ENCODE results near the gene NKD1.

NKD1 gene

DNA sequence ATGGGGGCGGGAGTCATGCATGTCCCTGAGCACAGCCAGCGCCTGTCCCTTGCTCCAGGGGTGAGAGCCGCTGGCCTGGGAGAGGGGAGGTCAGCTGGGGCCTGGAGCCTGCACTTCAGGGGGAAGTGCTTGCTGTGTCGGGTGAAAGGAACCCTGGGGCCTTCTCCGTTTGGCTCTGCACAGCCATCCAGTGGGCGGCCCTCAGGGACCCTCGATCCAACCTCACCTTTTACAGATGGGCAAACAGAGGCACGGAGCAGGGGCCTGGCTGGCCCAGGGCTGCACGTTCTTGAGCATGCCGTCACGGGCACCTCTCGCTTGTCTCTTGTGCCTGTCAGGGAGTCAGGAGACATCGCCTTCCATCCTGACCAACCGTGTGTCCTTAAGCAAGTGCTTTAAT, 131.1 kb downstream of the NKD1 start:
- Histone ChIP-seq H3F3A (ENCODE audit: low read depth) (no peaks in the 10 kb centered on the region), H3K36me3 (ENCODE audit: insufficient read depth, low read length) (peaks cover 14% of the 10 kb centered on the region; the same call in 1 of the 2 replicates), H3K9ac (ENCODE audit: low read depth, low read length, poor library complexity, severe bottlenecking) (peak overlapping the region; percentile 97), H2AFZ (ENCODE audit: low read length) (no peak overlapping the region), H3K4me3 (ENCODE audit: low read length, poor library complexity, severe bottlenecking) (peak overlapping the region; percentile 79), H4K20me1 (ENCODE audit: insufficient read depth, low read length, poor library complexity, severe bottlenecking) (peaks cover 4% of the 10 kb centered on the region), H3K4me1 (ENCODE audit: insufficient read depth, low read length, poor library complexity, severe bottlenecking) (peaks cover 51% of the 10 kb centered on the region), H3K4me2 (ENCODE audit: low read depth, low read length, poor library complexity, severe bottlenecking) (peak overlapping the region; percentile 92), H3K79me2 (ENCODE audit: insufficient read depth, low read length) (peaks cover 45% of the 10 kb centered on the region), H3K9me3 (ENCODE audit: insufficient read depth, low read depth, low read length) (no peaks in the 10 kb centered on the region), H3K27me3 (ENCODE audit: insufficient read depth, low read length, poor library complexity, severe bottlenecking) (no peaks in the 10 kb centered on the region), H3K9me2 (replicated peaks; ENCODE audit: low read depth, low read length) (no peaks in the 10 kb centered on the region)
- no peak for TF ChIP-seq EZH2phosphoT487 (IDR thresholded peaks at IDR 0.05; ENCODE audit: borderline replicate concordance)
- TF ChIP-seq, protein P1, sequence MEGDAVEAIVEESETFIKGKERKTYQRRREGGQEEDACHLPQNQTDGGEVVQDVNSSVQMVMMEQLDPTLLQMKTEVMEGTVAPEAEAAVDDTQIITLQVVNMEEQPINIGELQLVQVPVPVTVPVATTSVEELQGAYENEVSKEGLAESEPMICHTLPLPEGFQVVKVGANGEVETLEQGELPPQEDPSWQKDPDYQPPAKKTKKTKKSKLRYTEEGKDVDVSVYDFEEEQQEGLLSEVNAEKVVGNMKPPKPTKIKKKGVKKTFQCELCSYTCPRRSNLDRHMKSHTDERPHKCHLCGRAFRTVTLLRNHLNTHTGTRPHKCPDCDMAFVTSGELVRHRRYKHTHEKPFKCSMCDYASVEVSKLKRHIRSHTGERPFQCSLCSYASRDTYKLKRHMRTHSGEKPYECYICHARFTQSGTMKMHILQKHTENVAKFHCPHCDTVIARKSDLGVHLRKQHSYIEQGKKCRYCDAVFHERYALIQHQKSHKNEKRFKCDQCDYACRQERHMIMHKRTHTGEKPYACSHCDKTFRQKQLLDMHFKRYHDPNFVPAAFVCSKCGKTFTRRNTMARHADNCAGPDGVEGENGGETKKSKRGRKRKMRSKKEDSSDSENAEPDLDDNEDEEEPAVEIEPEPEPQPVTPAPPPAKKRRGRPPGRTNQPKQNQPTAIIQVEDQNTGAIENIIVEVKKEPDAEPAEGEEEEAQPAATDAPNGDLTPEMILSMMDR (conservative IDR thresholded peaks at IDR 0.05; ENCODE audit: low read length), result no peak

DNA sequence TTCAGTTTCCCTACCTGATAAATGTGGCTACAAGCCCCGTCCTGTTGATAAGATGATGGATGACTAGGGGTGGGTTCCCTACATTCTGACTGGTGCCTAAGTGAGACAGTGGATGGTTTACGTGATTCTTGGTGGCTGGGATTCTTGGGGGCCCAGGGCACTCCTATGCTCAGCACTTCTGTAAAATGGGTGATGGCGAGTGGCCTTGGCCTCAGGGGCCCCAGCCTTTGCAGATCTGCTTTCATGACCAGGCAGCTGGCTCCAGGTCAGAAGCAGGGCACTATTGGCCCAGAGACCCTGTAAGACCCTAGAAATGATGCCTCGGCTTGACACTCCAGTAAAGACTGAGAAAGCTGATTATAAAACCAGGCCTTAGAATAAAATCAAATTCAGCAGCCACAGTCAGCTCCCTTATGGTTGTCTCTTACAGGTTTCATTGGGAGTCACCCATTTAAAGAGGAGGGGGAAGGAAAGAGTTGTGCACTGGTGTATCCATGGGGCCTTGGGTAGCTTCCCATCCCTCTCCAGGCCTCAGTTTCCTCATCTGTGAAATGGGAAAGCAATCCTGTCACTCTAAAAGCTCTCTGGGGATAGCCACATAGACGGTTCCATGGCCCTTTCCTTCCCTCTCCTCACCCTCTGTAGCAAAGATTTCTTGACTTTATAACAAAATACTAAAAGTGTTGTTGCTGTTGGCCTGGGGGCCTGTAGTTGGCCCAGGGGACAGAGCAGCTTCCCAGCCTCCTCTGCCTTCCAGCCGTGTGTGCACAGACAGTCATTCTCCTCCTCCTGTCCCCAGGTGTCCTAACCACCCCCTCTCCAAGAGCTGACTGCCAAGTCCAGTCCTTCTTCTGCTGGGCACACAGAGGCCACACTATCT, 131.7 kb downstream of the NKD1 start:
- Histone ChIP-seq H3K79me2 (ENCODE audit: insufficient read depth, low read length) (peaks cover 45% of the 10 kb centered on the region), H3K27me3 (ENCODE audit: insufficient read depth, low read length, poor library complexity, severe bottlenecking) (no peaks in the 10 kb centered on the region), H3K9me3 (ENCODE audit: insufficient read depth, low read depth, low read length) (no peaks in the 10 kb centered on the region), H3K36me3 (ENCODE audit: insufficient read depth, low read length) (peaks cover 8% of the 10 kb centered on the region; the same call in 1 of the 2 replicates), H3F3A (ENCODE audit: low read depth) (no peaks in the 10 kb centered on the region), H3K4me3 (ENCODE audit: low read length, poor library complexity, severe bottlenecking) (peak overlapping the region; percentile 79), H3K4me1 (ENCODE audit: insufficient read depth, low read length, poor library complexity, severe bottlenecking) (peaks cover 57% of the 10 kb centered on the region), H3K4me2 (ENCODE audit: low read depth, low read length, poor library complexity, severe bottlenecking) (peak overlapping the region; percentile 92), H2AFZ (ENCODE audit: low read length) (no peak overlapping the region), H3K9ac (ENCODE audit: low read depth, low read length, poor library complexity, severe bottlenecking) (peak overlapping the region; percentile 97), H4K20me1 (ENCODE audit: insufficient read depth, low read length, poor library complexity, severe bottlenecking) (peaks cover 4% of the 10 kb centered on the region), H3K9me2 (replicated peaks; ENCODE audit: low read depth, low read length) (no peaks in the 10 kb centered on the region)
- TF ChIP-seq, protein P1 (conservative IDR thresholded peaks at IDR 0.05; ENCODE audit: low read length), result no peak
- no peak for TF ChIP-seq EZH2phosphoT487 (IDR thresholded peaks at IDR 0.05; ENCODE audit: borderline replicate concordance)

DNA sequence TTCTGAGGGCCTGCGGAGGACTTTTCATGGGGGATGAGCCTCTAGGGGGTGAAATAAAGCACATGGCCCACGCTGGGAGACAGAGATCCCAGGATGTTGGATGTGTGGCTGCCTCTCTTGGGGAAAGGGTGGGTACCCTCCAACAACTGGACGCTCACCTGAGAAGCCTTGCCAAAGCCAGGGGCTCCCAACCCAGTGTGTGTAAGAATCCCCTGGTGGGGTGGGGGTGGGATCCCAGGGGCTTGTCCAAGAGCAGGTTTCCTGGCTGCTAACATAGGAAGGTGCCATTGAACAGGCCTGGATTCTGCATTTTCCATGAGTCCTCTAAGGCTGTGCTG, 132.3 kb downstream of the NKD1 start:
- H3K79me2 ChIP-seq (ENCODE audit: insufficient read depth, low read length), result peaks cover 45% of the 10 kb centered on the region
- H2AFZ ChIP-seq (ENCODE audit: low read length), result no peak overlapping the region
- no peaks in the 10 kb centered on the region for H3F3A ChIP-seq (ENCODE audit: low read depth)
- H3K4me2 ChIP-seq (ENCODE audit: low read depth, low read length, poor library complexity, severe bottlenecking), result peak overlapping the region; percentile 92
- no peaks in the 10 kb centered on the region for H3K27me3 ChIP-seq (ENCODE audit: insufficient read depth, low read length, poor library complexity, severe bottlenecking)
- peaks cover 2% of the 10 kb centered on the region; the same call in 1 of the 2 replicates for H3K36me3 ChIP-seq (ENCODE audit: insufficient read depth, low read length)
- TF ChIP-seq, protein P1 (conservative IDR thresholded peaks at IDR 0.05; ENCODE audit: low read length), result no peak
- TF ChIP-seq EZH2phosphoT487 (IDR thresholded peaks at IDR 0.05; ENCODE audit: borderline replicate concordance), result no peak
- H3K9me2 ChIP-seq (replicated peaks; ENCODE audit: low read depth, low read length), result no peaks in the 10 kb centered on the region
- no peaks in the 10 kb centered on the region for H3K9me3 ChIP-seq (ENCODE audit: insufficient read depth, low read depth, low read length)
- H3K9ac ChIP-seq (ENCODE audit: low read depth, low read length, poor library complexity, severe bottlenecking), result peak overlapping the region; percentile 97
- peaks cover 4% of the 10 kb centered on the region for H4K20me1 ChIP-seq (ENCODE audit: insufficient read depth, low read length, poor library complexity, severe bottlenecking)
- H3K4me1 ChIP-seq (ENCODE audit: insufficient read depth, low read length, poor library complexity, severe bottlenecking), result peaks cover 63% of the 10 kb centered on the region
- peak overlapping the region; percentile 79 for H3K4me3 ChIP-seq (ENCODE audit: low read length, poor library complexity, severe bottlenecking)

Data from Loucy (cell line).